Sigmoid colon (tissue), 7 donors: ENCODE results near the gene PRRC2C. TPM values are rescaled to one million over a fixed set of nuclear protein-coding genes. Genes with fewer than 3 reads are reported as not detected.

Experiments
- DNase-seq: peaks from one replicate; pipeline ENCODE4 v3.0.0-alpha.2; 2019
- H3K27ac ChIP-seq, 4 donors: fragments of 200-600 bp; sonication (generic); one replicate each; pipeline ENCODE4 v1.5.1; 2016 to 2019; ENCODE audit warnings: mild to moderate bottlenecking in 1 of 4
- H3K27me3 ChIP-seq, 3 donors: fragments of 200-600 bp; sonication (generic); one replicate each; pipeline ENCODE4 v1.5.1; 2019; ENCODE audit warnings: mild to moderate bottlenecking in 1 of 3
- H3K36me3 ChIP-seq, 4 donors: fragments of 200-600 bp; sonication (generic); one replicate each; pipeline ENCODE4 v1.5.1; 2016 to 2019
- H3K4me1 ChIP-seq, 4 donors: fragments of 200-600 bp; sonication (generic); one replicate each; pipeline ENCODE4 v1.5.1; 2017 to 2019
- H3K4me3 ChIP-seq, 4 donors: fragments of 200-600 bp; sonication (generic); one replicate each; pipeline ENCODE4 v1.5.1; 2017 to 2019; ENCODE audit warnings: mild to moderate bottlenecking in 2 of 4, moderate library complexity in 1 of 4
- H3K9me3 ChIP-seq, 4 donors: fragments of 200-600 bp in 3 of 4; sonication (generic) in 3 of 4; one replicate each; pipeline versions ENCODE4 v1.5.1 to v1.6.1; 2013 to 2019
- EP300 ChIP-seq, 4 donors: sonication (generic); formaldehyde crosslinking; IDR thresholded peaks; one replicate each; pipeline ENCODE4 v1.6.1; 2017; ENCODE audit warnings: antibody characterized with exemption in 4 of 4
- POLR2A ChIP-seq, 2 donors: fragments of 450-650 bp; IDR thresholded peaks; one replicate each; pipeline ENCODE4 v1.6.1; 2016; ENCODE audit warnings: antibody characterized with exemption in 2 of 2, mild to moderate bottlenecking in 2 of 2, moderate library complexity in 2 of 2
- POLR2AphosphoS5 ChIP-seq, 4 donors: sonication (generic); formaldehyde crosslinking; IDR thresholded peaks; one replicate each; pipeline ENCODE4 v1.6.1; 2017; ENCODE audit warnings: antibody characterized with exemption in 4 of 4
- WGBS, 2 donors: extraction: QIAGEN DNeasy Blood & Tissue Kit; methylation state at CpG; one replicate each; pipeline ENCODE4 v1.1.7; 2013; 5-methylcytosine and 5-hydroxymethylcytosine counted together
- intact Hi-C: fragments of 100-400 bp; cut with DNase I; formaldehyde crosslinking; loops from one replicate; pipeline ENCODE4 v1.15.1; 2023
- polyA plus RNA-seq, 3 donors: library from polyadenylated mRNA; stranded (reverse); fragments of 200-250 nt; gene quantifications; one replicate each; pipeline ENCODE4 v1.2.3, GENCODE V29; 2013
- total RNA-seq, 4 donors: library from RNA; depleted of rRNA; stranded (reverse); fragments of >200 nt; gene quantifications; one replicate each; pipeline ENCODE4 v1.1.0, GENCODE V29; 2016
- TF ChIP-seq, protein P1 (sequence below), 4 experiments: fragments of 450-650 bp in 3 of 4; fragments of 200-600 bp in 1 of 4; IDR thresholded peaks; one replicate each; pipeline ENCODE4 v1.5.1; 2016 to 2019; ENCODE audit warnings: antibody characterized with exemption in 4 of 4, mild to moderate bottlenecking in 3 of 4, moderate library complexity in 2 of 4
- donor health status: healthy with polysubstance abuse.
- donor health status: Bipolar disorder and iron deficiency.
- donor health status: healthy.

PRRC2C gene
- total and polyA plus RNA-seq, 7 donors = 7.8 to 80.0 (median 52.6) TPM

DNA sequence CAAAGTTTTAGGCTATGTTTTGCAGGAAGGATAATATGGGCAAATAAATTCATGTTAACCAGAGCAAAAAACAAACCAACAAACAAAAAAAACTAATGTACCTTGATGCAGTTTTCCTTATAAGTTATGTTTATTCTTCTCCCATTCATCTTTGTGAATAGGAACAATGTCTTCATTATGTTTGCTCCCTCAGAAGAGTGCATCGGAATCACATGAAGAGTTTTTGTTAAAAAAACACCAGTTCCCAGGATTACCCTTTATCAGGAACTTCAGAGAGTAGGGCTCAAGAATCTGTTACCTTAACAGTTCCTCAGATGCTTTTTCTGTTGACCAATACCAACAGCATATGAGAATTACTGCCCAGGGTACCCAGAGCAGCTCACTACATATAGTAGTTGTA is 14.6 kb upstream of the PRRC2C start:
- H3K27me3 ChIP-seq = no peaks in the 10 kb centered on the region
- WGBS, 2 donors = 80 to 89% methylated on average over 1 of the region's 1 CpG
- TF ChIP-seq POLR2AphosphoS5 (IDR thresholded peaks at IDR 0.05) (no peak), EP300 (IDR thresholded peaks at IDR 0.05) (no peak), POLR2A (IDR thresholded peaks at IDR 0.05) (no peak)
- H3K27ac ChIP-seq = no peak overlapping the region
- no peak for DNase-seq
- H3K4me3 ChIP-seq = no peak overlapping the region
- no peaks in the 10 kb centered on the region for H3K36me3 ChIP-seq
- H3K9me3 ChIP-seq = no peaks in the 10 kb centered on the region
- no peaks in the 10 kb centered on the region for H3K4me1 ChIP-seq
- intact Hi-C loops = no loop called here

DNA sequence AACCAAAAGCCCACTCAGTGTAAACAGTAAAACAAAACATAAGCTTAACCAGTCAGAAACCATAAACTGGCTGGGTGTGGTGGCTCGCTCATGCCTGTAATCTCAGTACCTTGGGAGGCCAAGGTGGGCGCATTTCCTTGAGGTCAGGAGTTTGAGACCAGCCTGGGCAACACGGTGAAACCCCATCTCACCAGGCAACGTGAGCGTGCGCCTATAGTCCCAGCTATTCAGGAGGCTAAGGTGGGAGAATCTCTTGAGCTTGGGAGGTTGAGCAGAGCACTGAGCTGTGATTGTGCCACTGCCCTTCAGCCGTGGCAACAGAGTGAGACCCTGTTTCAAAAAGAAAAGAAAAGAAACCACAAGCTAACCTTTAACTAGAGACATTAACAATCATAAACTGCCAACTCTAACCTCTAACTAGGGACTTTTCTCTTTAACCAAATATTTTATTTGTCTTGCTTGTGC is 13.1 kb upstream of the PRRC2C start:
- Histone ChIP-seq H3K27ac (no peak overlapping the region), H3K4me3 (no peak overlapping the region), H3K27me3 (no peaks in the 10 kb centered on the region), H3K9me3 (no peaks in the 10 kb centered on the region), H3K36me3 (no peaks in the 10 kb centered on the region), H3K4me1 (no peaks in the 10 kb centered on the region)
- TF ChIP-seq EP300 (IDR thresholded peaks at IDR 0.05) = no peak
- no peak for TF ChIP-seq POLR2A (IDR thresholded peaks at IDR 0.05)
- no peak for TF ChIP-seq POLR2AphosphoS5 (IDR thresholded peaks at IDR 0.05)
- TF ChIP-seq, protein P1, sequence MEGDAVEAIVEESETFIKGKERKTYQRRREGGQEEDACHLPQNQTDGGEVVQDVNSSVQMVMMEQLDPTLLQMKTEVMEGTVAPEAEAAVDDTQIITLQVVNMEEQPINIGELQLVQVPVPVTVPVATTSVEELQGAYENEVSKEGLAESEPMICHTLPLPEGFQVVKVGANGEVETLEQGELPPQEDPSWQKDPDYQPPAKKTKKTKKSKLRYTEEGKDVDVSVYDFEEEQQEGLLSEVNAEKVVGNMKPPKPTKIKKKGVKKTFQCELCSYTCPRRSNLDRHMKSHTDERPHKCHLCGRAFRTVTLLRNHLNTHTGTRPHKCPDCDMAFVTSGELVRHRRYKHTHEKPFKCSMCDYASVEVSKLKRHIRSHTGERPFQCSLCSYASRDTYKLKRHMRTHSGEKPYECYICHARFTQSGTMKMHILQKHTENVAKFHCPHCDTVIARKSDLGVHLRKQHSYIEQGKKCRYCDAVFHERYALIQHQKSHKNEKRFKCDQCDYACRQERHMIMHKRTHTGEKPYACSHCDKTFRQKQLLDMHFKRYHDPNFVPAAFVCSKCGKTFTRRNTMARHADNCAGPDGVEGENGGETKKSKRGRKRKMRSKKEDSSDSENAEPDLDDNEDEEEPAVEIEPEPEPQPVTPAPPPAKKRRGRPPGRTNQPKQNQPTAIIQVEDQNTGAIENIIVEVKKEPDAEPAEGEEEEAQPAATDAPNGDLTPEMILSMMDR (IDR thresholded peaks at IDR 0.05) = no peak
- intact Hi-C loops = no loop called here
- DNase-seq = no peak
- 84 to 89% methylated on average over 7 of the region's 7 CpGs for WGBS, 2 donors

DNA sequence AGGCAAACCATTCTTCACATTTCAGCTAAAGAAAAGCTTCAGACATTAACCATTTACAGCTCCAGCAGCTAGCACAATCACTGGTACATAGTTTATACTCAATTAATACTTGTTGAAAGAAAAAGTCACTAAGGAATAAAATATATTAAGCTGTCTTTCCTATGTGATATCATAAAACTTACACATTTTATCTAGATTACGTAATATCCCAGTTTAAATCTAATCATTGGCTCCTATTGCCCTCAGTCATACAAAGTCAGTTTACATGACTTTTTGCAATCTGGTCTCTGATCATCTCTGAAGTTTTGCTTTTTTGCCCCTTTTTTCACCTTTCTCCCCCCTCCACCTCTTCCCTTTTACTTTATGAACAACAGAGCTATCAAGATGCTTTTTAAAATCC is 8.5 kb upstream of the PRRC2C start:
- 86 to 88% methylated on average over 1 of the region's 1 CpG for WGBS, 2 donors
- no peaks in the 10 kb centered on the region for H3K9me3 ChIP-seq
- H3K27me3 ChIP-seq = no peaks in the 10 kb centered on the region
- H3K4me1 ChIP-seq = no peaks in the 10 kb centered on the region
- H3K36me3 ChIP-seq = no peaks in the 10 kb centered on the region
- no peak overlapping the region for H3K4me3 ChIP-seq
- TF ChIP-seq, protein P1 (IDR thresholded peaks at IDR 0.05) = no peak
- no peak for TF ChIP-seq POLR2A (IDR thresholded peaks at IDR 0.05)
- TF ChIP-seq EP300 (IDR thresholded peaks at IDR 0.05) = no peak
- TF ChIP-seq POLR2AphosphoS5 (IDR thresholded peaks at IDR 0.05) = no peak
- no peak for DNase-seq
- no peak overlapping the region for H3K27ac ChIP-seq
- intact Hi-C loops = no loop called here

DNA sequence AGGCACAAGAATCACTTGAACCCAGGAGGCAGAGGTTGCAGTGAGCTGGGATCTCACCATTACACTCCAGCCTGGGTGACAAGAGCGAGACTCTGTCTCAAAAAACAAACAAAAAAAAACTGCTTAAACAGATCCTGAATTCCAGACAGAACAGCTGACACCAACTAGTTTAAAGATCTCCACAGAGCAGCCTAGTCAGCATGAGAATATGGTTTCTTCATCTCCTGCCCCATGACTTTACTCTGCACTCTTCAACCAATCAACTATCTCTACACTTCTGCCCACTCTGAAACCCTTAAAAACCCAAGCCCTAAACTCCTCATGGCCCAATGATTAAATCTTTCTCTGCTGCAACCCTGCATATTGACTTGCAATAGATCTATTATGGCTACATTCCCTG is 7.5 kb upstream of the PRRC2C start:
- TF ChIP-seq EP300 (IDR thresholded peaks at IDR 0.05) = no peak
- TF ChIP-seq POLR2A (IDR thresholded peaks at IDR 0.05) = no peak
- no peak for TF ChIP-seq POLR2AphosphoS5 (IDR thresholded peaks at IDR 0.05)
- TF ChIP-seq, protein P1 (IDR thresholded peaks at IDR 0.05) = no peak
- Histone ChIP-seq H3K4me3 (no peak overlapping the region), H3K4me1 (no peaks in the 10 kb centered on the region), H3K36me3 (no peaks in the 10 kb centered on the region), H3K27me3 (no peaks in the 10 kb centered on the region), H3K27ac (no peak overlapping the region), H3K9me3 (no peaks in the 10 kb centered on the region)
- WGBS, 2 donors = 91 to 95% methylated on average over 1 of the region's 1 CpG
- no peak for DNase-seq
- intact Hi-C loops = no loop called here

DNA sequence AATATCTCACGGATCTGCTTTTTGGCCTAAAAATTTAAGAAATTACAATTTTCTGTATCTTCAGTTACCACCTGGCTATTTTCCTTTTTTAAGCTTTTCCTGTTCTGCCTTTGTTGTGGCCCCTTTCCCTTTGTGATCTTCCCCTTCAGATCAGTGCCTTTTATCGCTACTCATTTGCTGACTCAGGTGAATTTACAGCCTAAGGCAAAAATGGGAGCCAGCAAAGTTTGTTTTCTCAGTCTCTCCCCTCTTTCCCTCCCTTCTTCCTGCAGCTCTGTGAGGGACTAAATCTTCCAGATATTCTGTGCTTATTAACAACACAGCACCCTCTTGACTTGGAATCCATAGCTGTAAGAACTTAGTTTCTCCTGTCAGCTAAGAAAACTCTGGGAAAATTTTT is 5.3 kb upstream of the PRRC2C start:
- 58 to 87% methylated on average over 2 of the region's 2 CpGs for WGBS, 2 donors
- Histone ChIP-seq H3K4me1 (peaks cover 0 to 7% (median 3%) of the 10 kb centered on the region in 4 donors), H3K27me3 (no peaks in the 10 kb centered on the region), H3K27ac (no peak overlapping the region), H3K4me3 (no peak overlapping the region), H3K36me3 (no peaks in the 10 kb centered on the region), H3K9me3 (no peaks in the 10 kb centered on the region)
- intact Hi-C loops = loop anchor here (10.0 kb wide), 3 partner anchors 165 to 365 kb away; partner anchors contain the start of genes DNM3 and VAMP4
- TF ChIP-seq POLR2A (IDR thresholded peaks at IDR 0.05) (no peak), EP300 (IDR thresholded peaks at IDR 0.05) (no peak), POLR2AphosphoS5 (IDR thresholded peaks at IDR 0.05) (no peak)
- TF ChIP-seq, protein P1 (IDR thresholded peaks at IDR 0.05) = no peak
- no peak for DNase-seq
